Ishikawa (cell line): Measurements from ENCODE around the gene CCDC172.

Experiments used
- CEBPB ChIP-seq: IDR thresholded peaks from 2 replicates; pipeline ENCODE4 v1.6.1; 2012
- CREB1 ChIP-seq: IDR thresholded peaks from 2 replicates; pipeline ENCODE4 v1.6.1; 2012; ENCODE audit warnings: low read depth
- EGR1 ChIP-seq: IDR thresholded peaks from 2 replicates; pipeline ENCODE4 v1.6.1; 2012
- EP300 ChIP-seq: IDR thresholded peaks from 2 replicates; pipeline ENCODE4 v1.6.1; 2012; ENCODE audit warnings: borderline replicate concordance
- FOXM1 ChIP-seq: IDR thresholded peaks from 2 replicates; pipeline ENCODE4 v1.6.1; 2012; ENCODE audit warnings: low read depth, borderline replicate concordance
- MAX ChIP-seq: IDR thresholded peaks from 2 replicates; pipeline ENCODE4 v1.6.1; 2012
- NFIC ChIP-seq: IDR thresholded peaks from 2 replicates; pipeline ENCODE4 v1.6.1; 2012
- RAD21 ChIP-seq: IDR thresholded peaks from 2 replicates; pipeline ENCODE4 v1.6.1; 2012; ENCODE audit warnings: low read depth
- REST ChIP-seq: IDR thresholded peaks from 2 replicates; pipeline ENCODE4 v1.6.1; 2012; ENCODE audit warnings: low read depth, mild to moderate bottlenecking
- TAF1 ChIP-seq: IDR thresholded peaks from 2 replicates; pipeline ENCODE4 v1.6.1; 2012; ENCODE audit warnings: low read depth, mild to moderate bottlenecking
- TCF12 ChIP-seq: IDR thresholded peaks from 2 replicates; pipeline ENCODE4 v1.6.1; 2012; ENCODE audit warnings: low read depth
- TEAD4 ChIP-seq: IDR thresholded peaks from 2 replicates; pipeline ENCODE4 v1.6.1; 2012
- YY1 ChIP-seq: IDR thresholded peaks from 2 replicates; pipeline ENCODE4 v1.6.1; 2012; ENCODE audit warnings: low read depth
- ZBTB7A ChIP-seq: IDR thresholded peaks from 2 replicates; pipeline ENCODE4 v1.6.1; 2012; ENCODE audit warnings: low read depth
- TF ChIP-seq, protein P1 (sequence below): IDR thresholded peaks from 2 replicates; pipeline ENCODE4 v1.6.1; 2012

The CCDC172 gene

GRCh38 chr10:116353817-116354216 lies 29.6 kb downstream of the CCDC172 start:
- TF ChIP-seq YY1 (no peak), ZBTB7A (no peak), NFIC (no peak), REST (no peak), CREB1 (no peak), EGR1 (no peak), TCF12 (no peak), CEBPB (no peak)
- TF ChIP-seq, protein P1, sequence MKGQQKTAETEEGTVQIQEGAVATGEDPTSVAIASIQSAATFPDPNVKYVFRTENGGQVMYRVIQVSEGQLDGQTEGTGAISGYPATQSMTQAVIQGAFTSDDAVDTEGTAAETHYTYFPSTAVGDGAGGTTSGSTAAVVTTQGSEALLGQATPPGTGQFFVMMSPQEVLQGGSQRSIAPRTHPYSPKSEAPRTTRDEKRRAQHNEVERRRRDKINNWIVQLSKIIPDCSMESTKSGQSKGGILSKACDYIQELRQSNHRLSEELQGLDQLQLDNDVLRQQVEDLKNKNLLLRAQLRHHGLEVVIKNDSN: no peak

DNA sequence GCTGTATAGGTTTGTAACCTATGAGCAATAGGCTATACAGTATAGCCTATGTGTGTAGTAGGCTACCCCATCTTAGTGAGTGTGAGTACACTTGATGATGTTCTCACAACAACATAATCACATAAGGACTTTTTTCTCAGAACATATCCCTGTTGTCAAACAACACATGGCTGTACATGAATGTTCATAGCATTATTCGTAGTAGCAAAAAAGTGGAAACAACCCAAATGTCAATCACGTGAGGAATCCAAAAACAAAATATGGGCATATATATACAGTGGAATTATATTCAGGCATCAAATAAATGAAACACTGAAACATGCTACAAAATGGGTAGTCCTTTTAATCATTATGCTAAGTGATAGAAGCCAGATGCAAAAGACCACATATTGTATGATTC lies 31.1 kb downstream of the CCDC172 start:
- TF ChIP-seq YY1 (no peak), EP300 (no peak), ZBTB7A (no peak), REST (no peak), TEAD4 (no peak), RAD21 (no peak), CREB1 (no peak), NFIC (no peak), EGR1 (no peak), FOXM1 (no peak)

GRCh38 chr10:116356833-116357232 lies 32.6 kb downstream of the CCDC172 start:
- TF ChIP-seq EGR1: no peak
- TF ChIP-seq REST: no peak
- no peak for TF ChIP-seq TCF12
- no peak for TF ChIP-seq CREB1
- no peak for TF ChIP-seq MAX
- no peak for TF ChIP-seq NFIC
- TF ChIP-seq EP300: no peak
- TF ChIP-seq TAF1: no peak
- TF ChIP-seq, protein P1: no peak
- TF ChIP-seq FOXM1: no peak
- no peak for TF ChIP-seq YY1
- TF ChIP-seq CEBPB: no peak
- TF ChIP-seq RAD21: no peak
- no peak for TF ChIP-seq ZBTB7A
- no peak for TF ChIP-seq TEAD4

GRCh38 chr10:116364868-116365267 lies 40.6 kb downstream of the CCDC172 start:
- TF ChIP-seq RAD21 (no peak), TEAD4 (no peak), CREB1 (no peak), MAX (no peak)

DNA sequence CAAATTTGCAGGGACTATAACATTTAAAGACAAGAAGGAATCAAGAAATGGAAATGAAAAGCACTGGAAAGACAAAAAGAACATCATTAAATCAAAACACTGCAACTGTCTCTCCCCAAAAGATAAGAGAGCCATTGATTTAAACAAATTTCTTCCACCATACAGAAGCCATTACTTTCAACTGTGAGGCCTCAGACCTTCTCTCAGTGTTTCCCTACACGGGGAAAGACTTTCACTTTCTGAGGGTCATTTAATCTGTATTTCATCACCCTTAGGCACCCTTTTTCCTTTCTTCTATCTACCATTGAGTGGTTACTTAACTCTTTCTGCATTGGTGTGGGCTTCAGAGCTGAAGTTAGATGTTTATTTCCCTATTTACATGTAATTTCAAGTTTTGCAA lies 47.5 kb downstream of the CCDC172 start:
- no peak for TF ChIP-seq YY1
- no peak for TF ChIP-seq FOXM1
- TF ChIP-seq MAX: no peak
- TF ChIP-seq ZBTB7A: no peak
- TF ChIP-seq TCF12: no peak
- TF ChIP-seq EP300: no peak
- no peak for TF ChIP-seq TEAD4
- no peak for TF ChIP-seq REST
- TF ChIP-seq, protein P1: no peak
- no peak for TF ChIP-seq EGR1
- TF ChIP-seq CREB1: no peak
- no peak for TF ChIP-seq RAD21
- no peak for TF ChIP-seq NFIC
- no peak for TF ChIP-seq CEBPB
- no peak for TF ChIP-seq TAF1
